Smooth muscle cell (in vitro differentiated cells): ENCODE measurements around the gene RAPGEF2. TPM values are rescaled to one million over a fixed set of nuclear protein-coding genes. Genes with fewer than 3 reads are reported as not detected.

ENCODE experiments used
- DNase-seq: peaks from one replicate; lab custom pipeline; 2025; ENCODE audit not compliant: unreplicated experiment; lab: John Stamatoyannopoulos, UW
- H2AFZ ChIP-seq: fragments of 200-600 bp; sonication (generic); 2 replicates; pipeline ENCODE4 v1.6.0; 2016; ENCODE audit warnings: antibody characterized with exemption, low read depth, mild to moderate bottlenecking
- H3F3A ChIP-seq: fragments of 200-600 bp; sonication (generic); 2 replicates; pipeline ENCODE4 v1.6.0; 2017; ENCODE audit warnings: antibody characterized with exemption, low read depth
- H3K27ac ChIP-seq: fragments of 200-600 bp; sonication (generic); 2 replicates; pipeline ENCODE4 v1.5.1; 2016; ENCODE audit warnings: low read depth, mild to moderate bottlenecking
- H3K27me3 ChIP-seq: fragments of 200-600 bp; sonication (generic); 2 replicates; pipeline ENCODE4 v1.6.1; 2016; ENCODE audit warnings: low read depth, mild to moderate bottlenecking
- H3K36me3 ChIP-seq: fragments of 200-600 bp; sonication (generic); 2 replicates; pipeline ENCODE4 v1.5.1; 2016; ENCODE audit warnings: low read depth
- H3K4me1 ChIP-seq: fragments of 200-600 bp; sonication (generic); 2 replicates; pipeline ENCODE4 v1.5.1; 2016; ENCODE audit warnings: low read depth
- H3K4me2 ChIP-seq: fragments of 200-600 bp; sonication (generic); 2 replicates; pipeline ENCODE4 v1.6.0; 2016; ENCODE audit warnings: mild to moderate bottlenecking
- H3K4me3 ChIP-seq: fragments of 200-600 bp; sonication (generic); 2 replicates; pipeline ENCODE4 v1.5.1; 2016; ENCODE audit warnings: mild to moderate bottlenecking
- H3K79me2 ChIP-seq: fragments of 200-600 bp; sonication (generic); 2 replicates; pipeline ENCODE4 v1.6.0; 2016; ENCODE audit warnings: low read depth, mild to moderate bottlenecking
- H3K9ac ChIP-seq: fragments of 200-600 bp; sonication (generic); 2 replicates; pipeline ENCODE4 v1.6.0; 2016; ENCODE audit warnings: low read depth
- H3K9me3 ChIP-seq: fragments of 200-600 bp; sonication (generic); replicated peaks from 2 replicates; pipeline ENCODE4 v1.5.1; 2016; ENCODE audit warnings: low read depth
- H4K20me1 ChIP-seq: fragments of 200-600 bp; sonication (generic); 2 replicates; pipeline ENCODE4 v1.6.0; 2016; ENCODE audit warnings: low read depth
- CTCF ChIP-seq: fragments of 200-600 bp; sonication (generic); IDR thresholded peaks from 2 replicates; pipeline ENCODE4 v1.5.1; 2017; ENCODE audit warnings: borderline replicate concordance, mild to moderate bottlenecking, antibody characterized with exemption; ENCODE audit not compliant: insufficient read depth, poor library complexity, severe bottlenecking
- WGBS: methylation state at CpG from one replicate; pipeline ENCODE4 v1.1.7; 2016; ENCODE audit warnings: low lambda C conversion rate; 5-methylcytosine and 5-hydroxymethylcytosine counted together
- polyA plus RNA-seq: library from polyadenylated mRNA; unstranded; fragments of >200 nt; fragmentation: Nextera tagmentation; extraction: Ambion mirVana; gene quantifications from 2 replicates; pipeline ENCODE4 v1.2.1, GENCODE V29; 2016
- total RNA-seq: library from RNA; depleted of rRNA; stranded (reverse); fragments of >200 nt; gene quantifications from 2 replicates; pipeline ENCODE4 v1.2.3, GENCODE V29; 2014

RAPGEF2 gene
- total and polyA plus RNA-seq, 2 experiments from 2014 or later: 7.4 to 44.7 TPM

GRCh38 chr4:159298502-159298901 lies 195.6 kb downstream of the RAPGEF2 start:
- H3K4me1 ChIP-seq: peaks cover 19% of the 10 kb centered on the region
- peak overlapping the region; percentile 15 for H3K4me3 ChIP-seq
- peak overlapping the region; percentile 17 for H2AFZ ChIP-seq
- 0% methylated on average over 4 of the region's 4 CpGs for WGBS
- H3K27ac ChIP-seq: peak overlapping the region; percentile 93
- no peaks in the 10 kb centered on the region for H3K9me3 ChIP-seq
- H3K4me2 ChIP-seq: peak overlapping the region; percentile 87
- H3K79me2 ChIP-seq: peaks cover 9% of the 10 kb centered on the region
- no peaks in the 10 kb centered on the region for H3F3A ChIP-seq
- DNase-seq: no peak
- no peaks in the 10 kb centered on the region for H3K36me3 ChIP-seq
- H3K9ac ChIP-seq: peak overlapping the region; percentile 61
- H3K27me3 ChIP-seq: no peaks in the 10 kb centered on the region
- TF ChIP-seq CTCF: no peak
- H4K20me1 ChIP-seq: no peaks in the 10 kb centered on the region

GRCh38 chr4:159303435-159303834 lies 200.6 kb downstream of the RAPGEF2 start:
- no peak for TF ChIP-seq CTCF
- no peak overlapping the region for H3K4me2 ChIP-seq
- no peak overlapping the region for H3K9ac ChIP-seq
- H3K9me3 ChIP-seq: no peaks in the 10 kb centered on the region
- peaks cover 12% of the 10 kb centered on the region for H3K36me3 ChIP-seq
- peaks cover 44% of the 10 kb centered on the region for H3K79me2 ChIP-seq
- no peak for DNase-seq
- peaks cover 19% of the 10 kb centered on the region for H3K4me1 ChIP-seq
- WGBS: 92% methylated on average over 4 of the region's 4 CpGs
- H4K20me1 ChIP-seq: no peaks in the 10 kb centered on the region
- no peak overlapping the region for H3K4me3 ChIP-seq
- no peak overlapping the region for H3K27ac ChIP-seq
- no peaks in the 10 kb centered on the region for H3K27me3 ChIP-seq
- H3F3A ChIP-seq: no peaks in the 10 kb centered on the region
- H2AFZ ChIP-seq: no peak overlapping the region

GRCh38 chr4:159305129-159305528 lies 202.2 kb downstream of the RAPGEF2 start:
- H3K27ac ChIP-seq: no peak overlapping the region
- no peaks in the 10 kb centered on the region for H3K9me3 ChIP-seq
- no peak overlapping the region for H3K9ac ChIP-seq
- no peaks in the 10 kb centered on the region for H4K20me1 ChIP-seq
- no peaks in the 10 kb centered on the region for H3K27me3 ChIP-seq
- 95% methylated on average over 2 of the region's 2 CpGs for WGBS
- no peak overlapping the region for H3K4me3 ChIP-seq
- H3K4me1 ChIP-seq: peaks cover 29% of the 10 kb centered on the region
- peaks cover 12% of the 10 kb centered on the region for H3K36me3 ChIP-seq
- TF ChIP-seq CTCF: no peak
- H3K79me2 ChIP-seq: peaks cover 49% of the 10 kb centered on the region
- no peak for DNase-seq
- no peak overlapping the region for H3K4me2 ChIP-seq
- H3F3A ChIP-seq: no peaks in the 10 kb centered on the region
- no peak overlapping the region for H2AFZ ChIP-seq

GRCh38 chr4:159307929-159308328 lies 205.1 kb downstream of the RAPGEF2 start:
- peak overlapping the region; percentile 84 for H3K27ac ChIP-seq
- H3K4me2 ChIP-seq: no peak overlapping the region
- peaks cover 30% of the 10 kb centered on the region for H3K4me1 ChIP-seq
- H3K9me3 ChIP-seq: no peaks in the 10 kb centered on the region
- TF ChIP-seq CTCF: no peak
- no peak for DNase-seq
- WGBS: 98% methylated on average over 2 of the region's 2 CpGs
- H2AFZ ChIP-seq: no peak overlapping the region
- H3K36me3 ChIP-seq: peaks cover 12% of the 10 kb centered on the region
- no peaks in the 10 kb centered on the region for H4K20me1 ChIP-seq
- H3K79me2 ChIP-seq: peaks cover 65% of the 10 kb centered on the region
- H3K27me3 ChIP-seq: no peaks in the 10 kb centered on the region
- H3K4me3 ChIP-seq: no peak overlapping the region
- no peak overlapping the region for H3K9ac ChIP-seq
- H3F3A ChIP-seq: no peaks in the 10 kb centered on the region
